Left renal cortex interstitium (tissue), 4 donors: ENCODE measurements around the gene PVR. TPM values are rescaled to one million over a fixed set of nuclear protein-coding genes. Genes with fewer than 3 reads are reported as not detected.
A peak's percentile ranks its signal among the peaks of the same experiment; 100 is the strongest.
"Not testable (repeated sequence)": the region's sequence is repeated elsewhere in the genome, so short reads cannot be mapped to it uniquely, and the experiment has no call there.

ENCODE experiments used
- DNase-seq, 4 donors: peaks; one replicate each; pipeline ENCODE4 v3.0.0-alpha.2; 2013; ENCODE audit warnings: low read depth in 4 of 4, low spot score in 2 of 4, missing footprints in 1 of 4
- polyA plus RNA-seq, 4 donors: library from polyadenylated mRNA; unstranded; fragments of 120-200 nt; gene quantifications; one replicate each; pipeline ENCODE4 v1.2.1, GENCODE V29; 2013; ENCODE audit not compliant: insufficient read length in 4 of 4

PVR gene, protein sequence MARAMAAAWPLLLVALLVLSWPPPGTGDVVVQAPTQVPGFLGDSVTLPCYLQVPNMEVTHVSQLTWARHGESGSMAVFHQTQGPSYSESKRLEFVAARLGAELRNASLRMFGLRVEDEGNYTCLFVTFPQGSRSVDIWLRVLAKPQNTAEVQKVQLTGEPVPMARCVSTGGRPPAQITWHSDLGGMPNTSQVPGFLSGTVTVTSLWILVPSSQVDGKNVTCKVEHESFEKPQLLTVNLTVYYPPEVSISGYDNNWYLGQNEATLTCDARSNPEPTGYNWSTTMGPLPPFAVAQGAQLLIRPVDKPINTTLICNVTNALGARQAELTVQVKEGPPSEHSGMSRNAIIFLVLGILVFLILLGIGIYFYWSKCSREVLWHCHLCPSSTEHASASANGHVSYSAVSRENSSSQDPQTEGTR
- 10 to 100 TPM; 27.4 to 42.7 (median 33.1) TPM for polyA plus RNA-seq

DNA sequence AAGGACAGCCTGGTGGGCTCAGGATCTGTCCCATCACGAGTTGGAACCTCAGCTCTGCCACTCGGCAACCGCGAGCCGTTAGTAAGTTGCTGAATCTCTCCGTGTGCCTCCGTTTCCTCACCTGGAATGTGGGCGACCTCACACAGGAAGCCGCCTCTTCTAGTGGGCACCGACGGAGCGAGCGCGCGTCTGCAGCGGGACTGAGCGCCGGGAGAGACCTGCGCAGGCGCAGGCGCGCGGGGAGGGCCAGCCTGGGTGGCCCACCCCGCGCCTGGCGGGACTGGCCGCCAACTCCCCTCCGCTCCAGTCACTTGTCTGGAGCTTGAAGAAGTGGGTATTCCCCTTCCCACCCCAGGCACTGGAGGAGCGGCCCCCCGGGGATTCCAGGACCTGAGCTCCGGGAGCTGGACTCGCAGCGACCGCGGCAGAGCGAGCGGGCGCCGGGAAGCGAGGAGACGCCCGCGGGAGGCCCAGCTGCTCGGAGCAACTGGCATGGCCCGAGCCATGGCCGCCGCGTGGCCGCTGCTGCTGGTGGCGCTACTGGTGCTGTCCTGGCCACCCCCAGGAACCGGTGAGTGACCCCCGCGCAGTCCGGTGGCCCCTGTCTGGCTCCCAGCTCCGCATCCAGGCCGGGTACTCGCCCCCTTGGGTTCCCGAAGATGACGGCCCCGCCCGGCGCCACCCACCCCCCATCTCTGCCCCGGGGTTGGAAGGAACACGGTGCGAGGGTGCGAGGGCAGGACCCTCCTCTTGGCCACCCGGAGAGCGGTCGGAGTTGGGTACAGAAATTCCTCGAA, at the start of gene PVR:
PVR (plus strand) TSS at position 306 of the 797 bp plus-strand sequence; CDS start at position 493, 187 bp downstream.
- peak; percentile 27 to 56 (median 51) for DNase-seq

DNA sequence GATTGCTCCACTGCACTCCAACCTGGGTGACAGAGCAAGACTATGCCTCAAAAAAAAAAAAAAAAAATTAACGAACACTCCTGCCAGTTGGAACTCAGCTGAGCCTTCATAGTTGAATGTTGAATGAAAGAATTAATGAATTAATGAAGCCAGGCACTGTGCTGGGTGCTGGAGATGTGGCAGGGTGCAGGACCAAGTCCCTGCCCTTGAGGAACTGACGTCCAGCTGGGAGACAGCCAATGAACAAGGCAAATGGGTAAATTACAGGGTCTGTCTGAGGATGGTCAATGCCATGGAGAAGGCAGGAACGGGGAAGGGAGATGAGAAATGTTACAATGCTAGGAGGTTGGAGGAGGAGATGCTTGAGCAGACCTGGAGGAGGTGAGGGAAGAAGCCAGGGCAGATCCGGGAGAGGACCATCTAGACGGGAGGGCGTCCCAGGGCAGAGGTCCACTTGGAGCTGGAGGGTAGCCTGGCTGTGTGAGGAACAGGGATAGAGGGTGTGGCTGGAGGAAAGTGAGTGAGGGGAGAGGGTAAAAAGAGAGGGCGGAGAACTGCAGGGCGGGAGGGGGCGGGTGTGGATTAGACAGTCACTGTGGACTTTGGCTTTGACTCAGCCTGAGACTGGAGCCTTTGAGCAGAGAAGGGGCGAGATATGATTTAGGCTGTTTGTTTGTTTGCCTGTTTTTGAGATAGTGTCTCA, 47.1 kb upstream of the PVR start:
- no peak for DNase-seq

DNA sequence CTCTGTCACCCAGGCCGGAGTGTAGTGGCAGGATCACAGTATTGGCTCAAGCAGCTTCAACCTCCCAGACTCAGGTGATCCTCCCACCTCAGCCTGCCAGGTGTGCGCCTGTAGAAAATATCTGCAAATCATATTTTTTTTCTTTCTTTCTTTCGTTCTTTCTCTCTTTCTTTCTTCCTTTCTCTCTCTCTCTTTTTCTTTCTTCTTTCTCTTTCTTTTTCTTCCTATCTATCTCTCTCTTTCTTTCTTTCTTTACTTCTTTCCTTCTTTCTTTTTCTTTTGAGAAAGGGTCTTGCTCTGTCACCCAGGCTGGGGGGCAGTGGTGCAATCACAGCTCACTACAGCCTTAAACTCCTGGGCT, 46.6 kb upstream of the PVR start:
- DNase-seq = no peak

DNA sequence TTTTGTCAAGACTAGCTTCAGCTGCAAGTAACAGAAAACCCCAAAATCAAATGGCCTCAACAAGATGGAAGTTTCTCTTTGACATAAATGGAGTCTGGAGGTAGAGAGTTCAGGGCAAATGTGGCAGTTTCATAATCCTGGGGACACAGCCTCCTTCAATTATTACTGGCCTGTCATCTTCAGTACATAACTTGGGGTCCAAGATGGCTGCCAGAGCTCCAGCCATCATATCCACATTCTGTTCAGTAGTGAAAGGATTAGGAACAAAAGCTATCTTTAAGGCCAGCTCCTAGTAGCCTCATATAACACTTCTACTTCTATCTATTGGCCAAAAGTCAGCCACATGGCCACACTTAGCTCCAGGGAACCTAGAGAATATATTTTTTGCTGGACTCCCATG, 45.4 kb upstream of the PVR start:
- no peak for DNase-seq

DNA sequence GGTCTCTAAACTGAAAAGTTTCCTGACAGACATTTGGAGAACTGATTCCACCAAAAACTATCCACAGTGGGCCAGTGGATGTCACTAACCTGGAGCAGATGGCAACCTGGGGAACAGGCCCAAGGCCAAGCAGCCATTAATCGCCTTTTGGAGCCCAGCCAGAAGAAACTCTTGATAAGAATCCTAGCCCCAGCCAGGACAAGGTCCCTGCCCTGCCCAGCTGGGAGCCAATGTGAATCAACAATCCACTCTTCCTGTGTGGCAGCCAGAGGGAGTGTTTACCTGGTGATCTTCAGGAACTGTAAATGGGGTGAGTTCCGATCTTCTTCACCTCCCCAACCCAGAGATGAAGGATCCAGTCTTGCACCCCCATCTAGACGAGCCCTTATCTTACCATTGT, 44.8 kb upstream of the PVR start:
- DNase-seq = no peak

DNA sequence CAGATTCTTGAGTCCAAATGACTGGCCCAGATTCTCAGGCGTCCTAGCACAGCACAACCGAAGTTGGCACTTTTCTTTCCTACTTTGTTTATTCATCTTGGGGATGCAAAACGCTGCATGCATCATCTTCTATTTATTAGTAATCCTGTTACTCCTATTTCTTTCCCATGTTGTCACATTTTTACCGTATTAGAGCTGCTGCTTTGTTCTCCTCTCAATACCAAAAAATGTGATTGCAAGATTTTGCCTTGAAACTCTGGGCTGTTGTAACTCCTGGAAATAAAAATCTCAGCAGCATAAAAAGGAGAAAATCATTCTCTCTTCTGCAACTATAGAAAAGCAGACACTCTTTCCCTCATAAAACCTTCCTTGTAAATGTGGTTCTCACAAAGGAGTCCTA, 43.2 kb upstream of the PVR start:
- DNase-seq = no peak

DNA sequence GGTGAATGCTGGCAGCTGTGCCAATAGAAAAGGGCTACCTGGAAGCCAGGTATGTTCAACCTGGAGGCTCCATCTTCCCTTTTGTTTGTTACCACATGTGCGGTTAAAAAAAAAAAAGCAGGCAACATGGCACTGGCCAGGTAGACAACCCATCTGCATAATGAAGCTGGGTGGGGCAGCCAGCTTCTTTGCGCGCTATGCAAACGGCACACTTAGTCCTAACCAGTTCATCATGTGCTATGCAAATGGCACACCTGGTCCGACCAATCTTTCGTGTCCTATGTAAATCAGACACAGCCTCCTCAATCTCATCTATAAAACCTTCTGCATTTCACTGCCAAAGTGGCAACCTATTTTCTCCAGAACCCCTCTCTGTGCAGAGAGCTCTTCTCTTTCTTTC, 41.6 kb upstream of the PVR start:
- DNase-seq = no peak

DNA sequence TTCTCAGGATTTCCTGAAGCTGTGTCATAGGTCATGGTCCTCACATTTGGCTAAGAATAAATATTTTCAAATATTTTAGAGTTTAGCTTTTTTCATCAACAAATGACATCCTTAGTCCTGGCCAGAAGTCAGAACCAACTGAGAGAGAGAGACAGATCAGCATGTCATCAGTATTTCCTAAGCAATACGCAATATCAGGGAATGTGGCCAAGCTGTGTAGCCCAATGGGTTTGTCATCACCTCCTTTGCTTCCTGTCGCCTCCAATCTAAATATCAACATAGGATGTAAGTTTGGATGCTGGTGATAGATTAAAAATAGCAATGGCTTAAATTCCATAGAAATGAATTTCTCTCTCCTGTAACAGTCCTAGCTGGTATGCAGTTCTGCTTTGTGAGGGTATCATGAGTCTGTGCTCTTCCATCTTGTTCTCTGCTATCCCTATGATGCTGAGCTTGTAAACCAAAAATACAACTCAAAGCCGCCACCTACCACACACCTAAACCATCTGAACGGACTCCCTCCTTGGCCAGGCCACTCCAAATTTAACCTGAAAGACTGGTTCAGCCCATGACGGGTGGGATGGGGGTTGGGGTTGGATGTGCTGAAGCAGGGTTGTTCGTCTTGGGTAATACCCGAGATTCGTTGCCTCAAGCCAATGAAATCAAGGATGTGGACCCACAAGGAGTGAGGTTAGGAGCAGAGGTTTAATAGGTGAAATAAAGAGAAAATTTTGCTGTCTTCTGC, 40.3 kb upstream of the PVR start:
- DNase-seq = no peak

DNA sequence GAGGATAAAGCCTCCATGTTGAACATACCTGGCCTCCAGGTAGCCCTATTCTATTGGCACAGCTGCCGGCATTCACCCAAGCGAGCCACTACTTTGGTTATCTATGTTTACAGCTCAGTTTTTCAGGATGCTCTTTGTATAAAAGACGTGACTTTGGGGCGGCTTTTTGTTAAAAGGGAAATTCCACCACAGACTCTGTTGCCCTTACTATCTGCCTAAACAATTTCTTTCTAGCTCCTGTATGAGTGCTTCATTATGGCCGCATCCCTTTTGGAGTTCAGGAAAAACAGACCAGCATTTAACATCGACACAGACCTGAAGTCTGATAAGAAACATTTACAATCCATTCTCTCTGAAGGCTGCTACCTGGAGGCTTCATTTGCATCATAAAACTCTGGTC, 39.5 kb upstream of the PVR start:
- DNase-seq = no peak

DNA sequence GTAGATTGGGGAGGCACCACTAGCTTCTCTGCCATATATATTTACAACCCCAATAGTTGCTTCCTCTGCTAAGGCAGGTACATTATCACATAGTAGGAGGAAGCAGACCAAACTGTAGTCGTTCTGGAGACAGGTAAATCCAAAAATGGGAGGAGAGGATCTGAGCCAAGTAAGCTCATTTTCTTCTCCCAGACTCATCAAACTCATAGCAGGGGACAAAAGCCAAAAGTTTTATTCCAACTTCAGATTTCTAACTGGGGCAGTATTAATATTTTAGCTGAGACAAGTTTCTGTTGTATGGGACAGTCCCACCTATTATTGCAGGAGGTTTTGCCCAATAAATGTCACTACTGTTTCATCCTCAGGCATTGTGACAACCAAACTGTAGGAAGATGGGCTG, 38.2 kb upstream of the PVR start:
- DNase-seq = no peak

DNA sequence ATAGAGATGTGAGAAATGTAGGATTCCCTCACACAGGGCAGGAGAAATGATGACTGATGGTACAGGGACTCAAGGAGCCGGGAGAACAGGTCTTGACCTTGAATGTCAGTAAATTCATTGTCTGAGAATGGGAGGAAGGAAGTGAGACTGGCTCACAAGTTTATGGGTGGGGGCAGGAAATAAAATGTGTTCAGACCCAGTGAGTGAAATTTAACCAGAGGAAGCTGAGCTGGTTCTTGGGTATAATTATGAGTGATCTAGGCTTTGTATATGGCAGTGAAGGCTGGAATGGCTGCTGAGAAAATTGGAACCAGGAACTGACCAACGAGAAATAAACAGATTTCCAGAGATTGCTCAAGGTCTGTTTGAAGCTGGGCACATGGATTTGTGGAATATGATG, 36.7 kb upstream of the PVR start:
- DNase-seq = no peak

DNA sequence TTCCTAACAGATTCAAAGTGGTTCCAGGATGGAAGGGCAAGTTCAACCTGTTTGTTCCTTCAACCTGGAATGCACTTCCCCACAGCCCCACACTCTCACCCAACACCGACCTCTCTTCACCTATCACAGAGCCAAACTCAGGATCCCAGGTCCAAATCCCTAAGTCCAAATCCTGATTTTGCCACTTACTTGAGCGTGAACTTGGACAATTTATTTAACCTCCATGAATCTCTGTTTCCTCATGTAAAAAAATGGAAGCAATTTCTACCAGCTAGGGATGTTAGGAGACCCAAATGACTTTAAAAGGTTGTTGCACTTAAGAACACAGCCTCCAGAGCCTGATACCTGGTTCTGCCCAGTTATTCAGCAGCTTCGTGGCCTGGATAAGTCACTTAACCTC, 35.8 kb upstream of the PVR start:
- no peak for DNase-seq

DNA sequence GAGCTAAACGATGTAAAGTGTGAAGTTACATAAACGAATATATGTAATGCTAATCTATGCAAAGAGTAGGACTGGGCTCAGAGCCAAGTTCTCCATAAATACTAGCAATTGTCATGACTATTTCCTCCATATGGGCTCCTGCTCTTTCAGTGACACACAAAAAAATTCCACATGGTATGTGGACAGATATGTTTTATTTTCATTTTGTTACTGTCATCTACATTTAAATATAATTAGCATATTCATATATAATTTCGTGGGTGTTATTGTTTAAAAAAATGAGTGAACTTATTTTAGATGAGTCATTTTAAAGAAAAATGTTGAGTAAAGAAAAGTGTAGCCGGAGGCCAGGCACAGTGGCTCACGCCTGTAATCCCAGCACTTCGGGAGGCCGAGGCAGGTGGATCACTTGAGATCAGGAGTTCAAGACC, 35.3 kb upstream of the PVR start:
- peak in 2 of 4 donors; percentile 24 to 39 for DNase-seq

DNA sequence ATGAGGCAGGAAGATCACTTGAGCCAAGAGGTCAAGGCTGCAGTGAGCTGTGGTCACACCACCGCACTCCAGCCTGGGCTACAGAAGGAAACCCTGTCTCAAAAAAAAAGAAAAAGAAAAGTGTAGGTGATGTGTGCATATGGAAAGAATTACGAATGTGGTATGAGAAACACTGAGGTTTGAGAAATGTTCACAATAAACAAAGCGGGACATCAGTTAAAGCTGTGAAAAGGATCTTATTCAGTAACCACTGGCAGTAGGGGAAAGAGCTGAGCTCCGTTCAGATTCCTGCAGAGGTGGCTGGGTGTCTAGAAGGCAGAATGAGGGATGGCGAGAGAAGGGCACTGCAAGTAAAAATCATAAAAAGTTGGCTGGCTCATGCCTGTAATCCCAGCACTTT, 34.5 kb upstream of the PVR start:
- DNase-seq = no peak

DNA sequence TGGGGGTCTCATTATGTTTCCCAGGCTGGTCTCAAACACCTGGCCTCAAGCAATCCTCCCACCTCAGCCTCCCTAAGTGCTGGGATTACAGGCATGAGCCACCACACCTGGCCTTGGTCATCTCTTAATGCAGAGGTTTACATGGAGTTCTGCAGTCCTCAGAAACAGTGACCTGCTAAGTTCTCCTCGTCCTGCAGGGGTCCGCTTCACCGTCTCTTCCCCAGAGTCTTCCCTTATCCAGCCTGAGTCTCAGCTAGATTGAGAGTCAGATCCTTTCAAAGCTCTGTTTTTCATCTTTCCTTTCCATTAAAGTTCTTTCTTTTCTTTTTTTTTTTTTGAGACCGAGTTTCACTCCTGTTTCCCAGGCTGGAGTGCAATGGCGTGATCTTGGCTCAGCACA, 33.2 kb upstream of the PVR start:
- DNase-seq = not testable (repeated sequence)

DNA sequence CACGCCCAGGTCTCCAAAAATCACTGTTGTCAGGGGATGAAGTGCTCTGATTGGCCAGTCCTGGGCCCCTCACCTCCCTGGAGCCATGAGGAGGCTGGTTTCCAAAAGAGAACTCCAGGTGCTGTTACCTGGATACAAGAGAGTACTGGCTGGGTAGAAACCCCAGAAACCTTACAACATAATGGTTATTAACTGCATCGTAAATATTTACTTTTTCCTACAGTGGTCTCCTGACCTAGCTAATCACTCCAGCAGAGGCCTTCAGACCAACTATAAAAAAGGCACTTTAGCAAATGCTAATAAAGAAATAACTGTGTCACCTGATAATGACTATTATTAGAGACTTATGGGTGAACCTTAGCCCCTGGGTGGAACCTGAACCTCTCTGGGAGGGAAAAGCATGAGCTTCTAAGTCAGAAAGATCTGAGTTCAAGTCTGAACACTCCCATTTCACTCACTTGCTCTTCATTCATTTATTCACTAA, 31.9 kb upstream of the PVR start:
- DNase-seq = no peak

DNA sequence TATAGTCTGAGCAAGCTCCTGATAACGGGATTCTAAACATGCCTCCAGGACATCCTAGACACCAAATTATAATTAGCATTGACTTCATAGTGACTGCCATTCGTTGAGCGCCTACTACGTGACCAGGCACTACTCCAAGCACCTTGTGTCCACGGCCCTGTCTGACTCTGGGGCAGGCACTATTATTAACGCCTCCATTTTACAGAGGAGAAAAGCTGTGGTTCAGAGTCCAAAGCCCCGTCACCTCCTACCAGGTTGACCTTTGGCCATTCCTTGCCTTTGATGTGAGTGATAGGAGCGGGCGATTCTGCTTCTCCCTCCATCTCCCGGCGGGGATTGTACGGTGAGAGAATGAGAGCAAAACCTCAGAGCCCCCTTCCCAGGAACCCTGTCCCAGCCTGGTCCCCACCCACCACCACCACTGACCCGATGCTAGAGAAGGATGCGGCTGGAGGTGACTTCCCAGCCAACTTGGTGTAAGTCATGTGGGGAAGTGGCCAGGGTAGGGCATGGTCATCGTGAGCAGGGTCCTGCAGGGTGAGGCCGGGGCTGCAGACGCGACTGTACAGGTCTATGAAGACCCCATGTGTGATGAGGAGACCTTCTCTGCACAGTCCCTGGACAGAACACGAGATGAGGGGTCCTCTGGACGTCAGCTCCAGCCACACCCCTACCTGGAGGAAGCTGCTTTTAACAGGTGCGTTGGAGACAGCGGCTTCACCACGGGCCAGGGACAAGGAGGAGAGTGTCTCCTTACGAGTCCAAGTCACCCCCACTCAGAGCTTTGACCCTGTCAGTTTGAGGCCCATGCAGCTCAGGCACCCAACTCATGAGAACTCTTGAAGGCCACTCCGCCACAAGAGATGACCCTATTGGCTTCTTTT, 30.2 kb upstream of the PVR start, which contains the start of gene IGSF23:
IGSF23 (plus strand) TSS at position 269 of the 884 bp plus-strand sequence; CDS start at position 352, 83 bp downstream.
- no peak for DNase-seq

DNA sequence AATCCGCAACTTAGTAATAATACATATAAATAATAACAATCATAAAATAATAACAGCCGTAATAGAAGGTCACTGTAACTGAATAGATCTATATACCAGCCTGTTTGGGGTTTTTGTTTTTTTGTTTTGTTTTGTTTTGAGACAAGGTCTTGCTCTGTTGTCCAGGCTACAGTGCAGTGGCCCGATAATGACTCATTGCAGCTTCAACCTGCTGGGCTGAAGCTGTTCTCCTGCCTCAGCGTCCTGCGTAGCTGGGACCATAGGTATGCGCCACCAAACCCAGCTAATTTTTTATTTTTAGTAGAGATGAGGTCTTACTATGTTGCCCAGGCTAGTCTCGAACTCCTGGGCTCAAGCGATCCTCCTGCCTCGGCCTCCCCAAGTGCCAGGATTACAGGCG, 29.4 kb upstream of the PVR start:
- no peak for DNase-seq

DNA sequence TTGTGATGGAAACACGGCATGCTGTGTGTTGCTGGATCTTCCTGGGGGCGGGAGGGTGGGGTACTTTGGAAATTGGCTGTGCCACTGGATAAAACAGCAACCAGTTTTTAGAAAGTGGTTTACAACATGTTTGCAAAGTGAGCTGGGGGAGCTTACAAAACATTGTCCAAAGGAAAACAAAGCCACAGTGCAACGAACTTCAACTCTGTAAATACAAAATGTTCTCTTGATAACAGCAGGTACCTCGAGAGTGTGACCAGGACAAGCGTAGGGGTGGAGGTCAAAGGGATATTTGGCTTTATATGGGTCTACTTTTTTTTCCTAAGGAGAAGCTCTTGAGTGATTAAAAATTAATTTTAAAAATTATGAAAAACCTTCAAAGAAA, 27.9 kb upstream of the PVR start:
- no peak for DNase-seq
